Mucosa of descending colon (tissue), 3 donors: ENCODE results near the gene CTSW. TPM values are rescaled to one million over a fixed set of nuclear protein-coding genes. Genes with fewer than 3 reads are reported as not detected.
A peak's percentile ranks its signal among the peaks of the same experiment; 100 is the strongest.
"Not testable (repeated sequence)": the region's sequence is repeated elsewhere in the genome, so short reads cannot be mapped to it uniquely, and the experiment has no call there.

ENCODE experiments used
- ATAC-seq: fragments of 200-7000 bp; cut with Tn5 transposase; one replicate; pipeline ENCODE4 v1.9.1; 2020; ENCODE audit warnings: mild to moderate bottlenecking, moderate library complexity
- DNase-seq, 3 donors: peaks; one replicate each; pipeline ENCODE4 v3.0.0-alpha.2; 2020
- H3K36me3 ChIP-seq: fragments of 200-600 bp; one replicate; pipeline ENCODE4 v1.8.0; 2021; ENCODE audit warnings: low read depth, mild to moderate bottlenecking
- H3K4me1 ChIP-seq: fragments of 200-600 bp; one replicate; pipeline ENCODE4 v1.8.0; 2021; ENCODE audit warnings: low read depth, mild to moderate bottlenecking
- H3K4me3 ChIP-seq: fragments of 200-600 bp; one replicate; pipeline ENCODE4 v1.8.0; 2021; ENCODE audit warnings: mild to moderate bottlenecking
- H3K9me3 ChIP-seq: fragments of 200-600 bp; one replicate; pipeline ENCODE4 v1.8.0; 2021; ENCODE audit warnings: mild to moderate bottlenecking
- intact Hi-C, 2 donors: fragments of 100-400 bp; cut with DNase I in 1 of 2; cut with micrococcal nuclease in 1 of 2; formaldehyde crosslinking; loops; one replicate each; pipeline versions ENCODE4 v1.11.0 to v1.11.1; 2022; cut with DNase I, micrococcal nuclease
- total RNA-seq, 3 donors: library from RNA; stranded (reverse); fragmentation: NEBNext Ultra II Directional in 2 of 3; extraction: Animal tissue kit (Norgen Biotek cat#: 25700) in 2 of 3; gene quantifications; one replicate each; pipeline versions ENCODE4 v1.2.1 to v1.2.4, GENCODE V29; 2021 to 2023
- TF ChIP-seq, protein P1 (sequence below): fragments of 200-600 bp; IDR thresholded peaks from one replicate; pipeline ENCODE4 v1.8.0; 2022; ENCODE audit warnings: antibody characterized with exemption, mild to moderate bottlenecking
- donor health status: DM: no; HTN: no; CAD: no; lungs with moderate emphysema.
- donor health status: DM: no; HTN: no; CAD: no.
- donor health status: DM: no; HTN: yes; CAD: no.

CTSW gene
- total RNA-seq, 3 donors from 2014 or later = 1.2 to 3.2 (median 2.8) TPM

DNA sequence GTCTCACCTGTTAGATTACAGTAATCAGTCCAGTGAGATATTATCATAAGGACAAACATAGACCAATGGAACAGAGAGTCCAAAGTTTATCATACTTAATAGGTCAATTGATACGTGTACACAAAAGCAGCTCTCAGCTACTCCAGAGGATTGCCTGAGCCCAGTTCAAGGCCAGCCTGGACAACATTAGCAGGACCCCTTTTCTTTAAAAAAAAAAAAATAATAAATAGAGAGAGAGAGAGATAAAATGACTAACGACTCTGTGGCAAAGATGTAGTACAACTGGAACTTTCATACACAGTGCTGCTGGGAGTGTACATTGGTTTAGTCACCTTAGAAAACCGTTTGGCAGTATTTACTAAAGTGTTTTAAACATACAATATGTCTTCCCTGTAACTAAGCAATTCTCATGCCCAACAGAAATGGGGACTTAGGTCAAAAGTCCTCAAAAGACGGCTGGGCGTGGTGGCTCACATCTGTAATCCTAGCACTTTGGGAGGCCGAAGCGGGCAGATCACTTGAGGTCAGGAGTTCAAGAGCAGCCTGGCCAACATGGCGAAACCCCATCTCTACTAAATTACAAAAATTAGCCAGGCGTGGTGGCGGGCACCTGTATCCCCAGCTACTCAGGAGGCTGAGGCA lies 35.3 kb upstream of the CTSW start:
- H3K4me1 ChIP-seq = peaks cover 4% of the 10 kb centered on the region
- no peak overlapping the region for H3K4me3 ChIP-seq
- DNase-seq (peak; percentile 58 to 73 (median 62)), ATAC-seq (peak; percentile 85)
- H3K36me3 ChIP-seq = no peaks in the 10 kb centered on the region
- intact Hi-C loops = no loop called here
- TF ChIP-seq, protein P1, sequence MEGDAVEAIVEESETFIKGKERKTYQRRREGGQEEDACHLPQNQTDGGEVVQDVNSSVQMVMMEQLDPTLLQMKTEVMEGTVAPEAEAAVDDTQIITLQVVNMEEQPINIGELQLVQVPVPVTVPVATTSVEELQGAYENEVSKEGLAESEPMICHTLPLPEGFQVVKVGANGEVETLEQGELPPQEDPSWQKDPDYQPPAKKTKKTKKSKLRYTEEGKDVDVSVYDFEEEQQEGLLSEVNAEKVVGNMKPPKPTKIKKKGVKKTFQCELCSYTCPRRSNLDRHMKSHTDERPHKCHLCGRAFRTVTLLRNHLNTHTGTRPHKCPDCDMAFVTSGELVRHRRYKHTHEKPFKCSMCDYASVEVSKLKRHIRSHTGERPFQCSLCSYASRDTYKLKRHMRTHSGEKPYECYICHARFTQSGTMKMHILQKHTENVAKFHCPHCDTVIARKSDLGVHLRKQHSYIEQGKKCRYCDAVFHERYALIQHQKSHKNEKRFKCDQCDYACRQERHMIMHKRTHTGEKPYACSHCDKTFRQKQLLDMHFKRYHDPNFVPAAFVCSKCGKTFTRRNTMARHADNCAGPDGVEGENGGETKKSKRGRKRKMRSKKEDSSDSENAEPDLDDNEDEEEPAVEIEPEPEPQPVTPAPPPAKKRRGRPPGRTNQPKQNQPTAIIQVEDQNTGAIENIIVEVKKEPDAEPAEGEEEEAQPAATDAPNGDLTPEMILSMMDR = no peak
- no peaks in the 10 kb centered on the region for H3K9me3 ChIP-seq

DNA sequence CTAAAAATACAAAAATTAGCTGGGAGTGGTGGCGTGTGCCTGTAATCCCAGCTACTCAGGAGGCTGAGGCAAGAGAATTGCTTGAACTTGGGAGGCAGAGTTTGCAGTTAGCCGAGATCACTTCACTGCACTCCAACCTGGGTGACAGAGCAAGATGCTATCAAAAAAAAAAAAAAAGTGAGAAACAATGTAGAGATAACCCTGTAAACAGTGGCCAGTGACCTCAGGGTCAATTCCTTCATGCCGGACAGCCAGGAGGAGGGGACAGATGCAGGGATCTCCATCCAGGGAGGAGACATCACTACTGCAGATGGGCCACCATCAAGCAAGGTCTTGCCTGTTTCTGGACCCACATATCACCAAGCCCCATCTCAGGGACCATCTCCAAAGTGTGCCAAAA lies 31.9 kb upstream of the CTSW start:
- intact Hi-C loops = no loop called here
- Histone ChIP-seq H3K9me3 (no peaks in the 10 kb centered on the region), H3K4me1 (peaks cover 16% of the 10 kb centered on the region), H3K36me3 (no peaks in the 10 kb centered on the region), H3K4me3 (no peak overlapping the region)
- ATAC-seq (no peak), DNase-seq (no peak)
- TF ChIP-seq, protein P1 = no peak

DNA sequence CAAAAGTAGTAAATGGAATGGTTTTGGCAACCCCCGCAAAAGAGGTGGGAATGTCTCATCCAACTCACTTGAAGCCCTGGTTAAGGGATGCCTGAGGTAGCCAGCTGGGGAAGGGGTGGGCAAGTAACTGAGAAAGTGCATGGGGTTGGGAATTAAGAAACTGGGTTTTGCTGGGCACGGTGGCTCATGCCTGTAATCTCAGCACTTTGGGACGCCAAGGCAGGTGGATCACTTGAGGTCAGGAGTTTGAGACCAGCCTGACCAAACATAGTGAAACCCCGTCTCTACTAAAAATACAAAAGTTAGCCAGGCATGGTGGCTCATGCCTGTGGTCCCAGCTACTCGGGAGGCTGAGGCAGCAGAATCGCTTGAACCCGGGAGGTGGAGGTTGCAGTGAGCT lies 30.9 kb upstream of the CTSW start:
- intact Hi-C loops, ATAC-seq, H3K4me3 ChIP-seq, H3K36me3 ChIP-seq, H3K9me3 ChIP-seq, DNase-seq: not testable (repeated sequence)
- H3K4me1 ChIP-seq = peaks cover 26% of the 10 kb centered on the region

DNA sequence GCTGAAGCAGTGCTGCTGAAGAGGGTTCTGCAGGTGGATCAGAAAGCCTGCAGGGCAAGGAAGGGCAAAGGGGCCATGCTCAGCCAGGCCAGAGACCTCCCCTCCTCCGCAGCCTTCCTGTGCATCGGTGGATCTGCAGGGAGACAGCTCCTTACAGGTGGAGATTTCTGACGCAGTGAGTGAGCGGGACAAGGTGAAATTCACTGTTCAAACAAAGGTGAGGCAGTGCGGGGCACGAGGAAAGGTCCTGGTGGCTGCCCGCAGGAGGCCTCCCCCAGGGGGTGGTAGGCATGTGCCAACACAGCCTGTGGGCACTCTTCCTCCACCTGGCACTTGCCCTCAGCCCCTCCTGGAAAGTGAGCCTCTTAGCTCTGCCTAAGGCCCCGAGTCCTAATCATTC lies 30.3 kb upstream of the CTSW start:
- intact Hi-C loops = no loop called here
- TF ChIP-seq, protein P1 = no peak
- Histone ChIP-seq H3K9me3 (no peaks in the 10 kb centered on the region), H3K4me3 (no peak overlapping the region), H3K36me3 (no peaks in the 10 kb centered on the region), H3K4me1 (peaks cover 24% of the 10 kb centered on the region)
- ATAC-seq (no peak), DNase-seq (no peak)

DNA sequence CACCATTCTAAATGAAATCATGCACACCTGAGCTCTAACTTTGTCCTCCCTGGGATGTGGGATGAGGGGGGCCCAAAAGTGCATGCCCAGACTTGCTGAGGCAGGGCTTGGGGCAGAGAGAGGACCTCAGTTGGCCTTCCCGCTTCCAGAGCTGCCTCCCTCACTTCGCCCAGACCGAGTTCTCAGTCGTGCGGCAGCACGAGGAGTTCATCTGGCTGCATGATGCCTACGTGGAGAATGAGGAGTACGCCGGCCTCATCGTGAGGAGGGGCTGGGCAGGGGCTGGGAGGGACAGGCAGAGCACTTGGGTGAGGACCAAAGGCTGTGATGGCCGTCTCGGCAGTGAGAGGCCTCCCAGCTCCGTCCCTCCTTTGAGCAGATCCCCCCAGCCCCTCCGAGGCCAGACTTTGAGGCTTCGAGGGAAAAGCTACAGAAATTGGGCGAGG lies 29.8 kb upstream of the CTSW start:
- peaks cover 24% of the 10 kb centered on the region for H3K4me1 ChIP-seq
- ATAC-seq (no peak), DNase-seq (peak in 1 of 3 donors; percentile 56)
- H3K36me3 ChIP-seq = no peaks in the 10 kb centered on the region
- H3K9me3 ChIP-seq = no peaks in the 10 kb centered on the region
- TF ChIP-seq, protein P1 = no peak
- no peak overlapping the region for H3K4me3 ChIP-seq
- intact Hi-C loops = no loop called here

DNA sequence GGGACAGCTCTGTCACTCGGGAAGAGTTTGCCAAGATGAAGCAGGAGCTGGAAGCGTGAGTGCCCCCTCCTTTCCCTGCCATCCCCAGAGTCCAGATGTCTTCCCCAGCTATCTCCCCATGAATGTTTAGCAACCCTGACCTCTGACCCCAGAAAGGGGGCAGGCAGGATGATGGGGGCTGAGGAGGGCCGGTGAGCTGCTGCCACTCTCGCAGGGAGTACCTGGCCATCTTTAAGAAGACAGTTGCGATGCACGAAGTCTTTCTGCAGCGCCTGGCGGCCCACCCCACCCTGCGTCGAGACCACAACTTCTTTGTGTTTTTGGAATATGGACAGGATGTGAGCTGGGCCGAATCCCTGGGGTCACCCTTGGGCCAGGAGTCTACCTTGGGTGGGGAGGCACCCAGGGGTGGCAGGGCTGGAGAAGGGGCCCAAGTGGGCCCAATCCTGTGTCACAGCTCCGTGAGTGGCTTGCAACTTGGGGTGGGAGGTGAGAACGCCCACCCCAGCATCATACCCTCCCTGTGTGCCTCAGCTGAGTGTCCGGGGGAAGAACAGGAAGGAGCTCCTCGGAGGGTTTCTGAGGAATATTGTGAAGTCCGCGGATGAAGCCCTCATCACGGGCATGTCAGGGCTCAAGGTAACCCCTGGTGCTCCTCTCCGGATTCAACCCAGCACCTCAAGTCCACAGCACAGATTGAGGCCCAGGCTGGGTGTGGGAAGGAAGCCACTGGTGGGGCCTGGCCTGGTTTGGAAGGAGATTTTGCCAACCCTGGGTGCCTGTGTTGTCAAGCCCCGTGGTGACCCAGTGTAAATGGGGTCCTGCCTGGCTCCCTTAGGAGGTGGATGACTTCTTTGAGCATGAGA lies 29.2 kb upstream of the CTSW start:
- ATAC-seq (no peak), DNase-seq (peak in 1 of 3 donors; percentile 47)

More for the DNA sequence above, 29.2 kb upstream of the CTSW start:
- no peak overlapping the region for H3K4me3 ChIP-seq
- H3K4me1 ChIP-seq = peaks cover 29% of the 10 kb centered on the region
- no peaks in the 10 kb centered on the region for H3K36me3 ChIP-seq
- no peaks in the 10 kb centered on the region for H3K9me3 ChIP-seq
- TF ChIP-seq, protein P1 = no peak
- intact Hi-C loops = no loop called here
